HEK293 (cell line): ENCODE data around the gene PABPN1L.
"Not testable (repeated sequence)": the region's sequence is repeated elsewhere in the genome, so short reads cannot be mapped to it uniquely, and the experiment has no call there.

Experiments used
- CTCF ChIA-PET: fragments of 350-600 bp; formaldehyde crosslinking; extraction: SDS; loops from one replicate; lab custom pipeline; 2021; ENCODE audit warnings: antibody characterized with exemption; lab: Yijun Ruan, JAX
- POLR2A ChIA-PET: fragments of 300-600 bp; formaldehyde crosslinking; extraction: SDS; loops from one replicate; lab custom pipeline; 2020; ENCODE audit warnings: antibody characterized with exemption, inconsistent platforms; lab: Yijun Ruan, JAX
- H3K27ac ChIP-seq: fragments of 200-500 bp; sonication (Bioruptor generic); 2 replicates; pipeline ENCODE4 v1.5.1; 2014; ENCODE audit warnings: low read depth, low read length, control low read depth, inconsistent platforms; ENCODE audit errors: extremely low read depth
- H3K36me3 ChIP-seq, 2 experiments: fragments of 200-500 bp in 1 of 2; sonication (Bioruptor generic) in 1 of 2; 1 replicate in 1 of 2; 2 replicates in 1 of 2; pipeline ENCODE4 v1.5.1; 2014 to 2017; ENCODE audit warnings: inconsistent platforms in 2 of 2, low read length in 2 of 2; ENCODE audit not compliant: control insufficient read depth in 2 of 2, insufficient read depth in 1 of 2
- H3K4me1 ChIP-seq: fragments of 200-500 bp; sonication (Bioruptor generic); 2 replicates; pipeline ENCODE4 v1.5.1; 2014; ENCODE audit warnings: mild to moderate bottlenecking, low read length, inconsistent platforms; ENCODE audit not compliant: control insufficient read depth, insufficient read depth
- H3K4me3 ChIP-seq: 2 replicates; pipeline ENCODE4 v1.5.1; 2011; ENCODE audit warnings: low read depth, mild to moderate bottlenecking, control low read depth, low read length, moderate library complexity
- H3K9me3 ChIP-seq: fragments of 200-500 bp; sonication (Bioruptor generic); 2 replicates; pipeline ENCODE4 v1.5.1; 2014; ENCODE audit warnings: low read depth, low read length, inconsistent platforms; ENCODE audit not compliant: control insufficient read depth, insufficient read depth
- GLIS2 ChIP-seq: fragments of 450-650 bp; formaldehyde crosslinking; IDR thresholded peaks from 2 replicates; pipeline ENCODE4 v1.5.1; 2016; ENCODE audit warnings: missing biosample characterization, missing genetic modification characterization
- HIC1 ChIP-seq: fragments of 450-650 bp; formaldehyde crosslinking; IDR thresholded peaks from 2 replicates; pipeline ENCODE4 v1.5.1; 2016; ENCODE audit warnings: missing biosample characterization, missing genetic modification characterization
- KLF1 ChIP-seq: fragments of 450-650 bp; formaldehyde crosslinking; IDR thresholded peaks from 2 replicates; pipeline ENCODE4 v1.5.1; 2016; ENCODE audit warnings: missing biosample characterization, missing genetic modification characterization
- KLF8 ChIP-seq: fragments of 450-650 bp; formaldehyde crosslinking; IDR thresholded peaks from 2 replicates; pipeline ENCODE4 v1.5.1; 2016; ENCODE audit warnings: missing biosample characterization, missing genetic modification characterization
- MEIS1 ChIP-seq: sonication (generic); formaldehyde crosslinking; IDR thresholded peaks from 2 replicates; pipeline ENCODE4 v1.8.1; 2022; ENCODE audit warnings: missing genetic modification reagents, mild to moderate bottlenecking, borderline replicate concordance
- SALL2 ChIP-seq: fragments of 450-650 bp; formaldehyde crosslinking; IDR thresholded peaks from 2 replicates; pipeline ENCODE4 v1.5.0; 2017; ENCODE audit warnings: missing biosample characterization, mild to moderate bottlenecking, missing genetic modification characterization, borderline replicate concordance
- WT1 ChIP-seq: fragments of 450-650 bp; formaldehyde crosslinking; IDR thresholded peaks from 2 replicates; pipeline ENCODE4 v1.5.1; 2016; ENCODE audit warnings: missing biosample characterization, missing genetic modification characterization
- ZFP41 ChIP-seq: fragments of 450-650 bp; formaldehyde crosslinking; IDR thresholded peaks from 2 replicates; pipeline ENCODE4 v1.5.1; 2016; ENCODE audit warnings: missing biosample characterization, missing genetic modification characterization, borderline replicate concordance
- ZNF140 ChIP-seq: fragments of 450-650 bp; formaldehyde crosslinking; IDR thresholded peaks from 2 replicates; pipeline ENCODE4 v1.5.1; 2016; ENCODE audit warnings: missing biosample characterization, missing genetic modification characterization
- ZNF2 ChIP-seq: fragments of 450-650 bp; formaldehyde crosslinking; IDR thresholded peaks from 2 replicates; pipeline ENCODE4 v1.5.1; 2016; ENCODE audit warnings: missing biosample characterization, missing genetic modification characterization
- ZNF274 ChIP-seq, 2 experiments: fragments of 200-500 bp in 1 of 2; fragments of 450-650 bp in 1 of 2; sonication (Bioruptor generic) in 1 of 2; formaldehyde crosslinking in 1 of 2; IDR thresholded peaks; 2 replicates each; pipeline versions ENCODE4 v1.5.1 to v1.6.1; 2014 to 2016; ENCODE audit warnings: borderline replicate concordance in 1 of 2, inconsistent platforms in 1 of 2, low read length in 1 of 2, missing biosample characterization in 1 of 2, missing genetic modification characterization in 1 of 2
- ZNF324 ChIP-seq: fragments of 450-650 bp; formaldehyde crosslinking; IDR thresholded peaks from 2 replicates; pipeline ENCODE4 v1.5.1; 2016; ENCODE audit warnings: missing biosample characterization, missing genetic modification characterization
- ZNF510 ChIP-seq: fragments of 450-650 bp; formaldehyde crosslinking; IDR thresholded peaks from 2 replicates; pipeline ENCODE4 v1.5.1; 2018; ENCODE audit warnings: mild to moderate bottlenecking, missing genetic modification characterization, missing biosample characterization; ENCODE audit not compliant: insufficient replicate concordance
- ZNF626 ChIP-seq: fragments of 450-650 bp; sonication (Bioruptor Pico); formaldehyde crosslinking; IDR thresholded peaks from 2 replicates; pipeline ENCODE4 v1.5.1; 2018; ENCODE audit warnings: missing biosample characterization, missing genetic modification characterization, inconsistent platforms
- ZNF639 ChIP-seq: fragments of 450-650 bp; formaldehyde crosslinking; IDR thresholded peaks from 2 replicates; pipeline ENCODE4 v1.5.1; 2016; ENCODE audit warnings: missing biosample characterization, missing genetic modification characterization
- ZNF654 ChIP-seq: fragments of 450-650 bp; formaldehyde crosslinking; IDR thresholded peaks from 2 replicates; pipeline ENCODE4 v1.5.1; 2016; ENCODE audit warnings: low read depth, missing biosample characterization, missing genetic modification characterization
- ZNF670 ChIP-seq: fragments of 450-650 bp; formaldehyde crosslinking; IDR thresholded peaks from 2 replicates; pipeline ENCODE4 v1.5.1; 2016; ENCODE audit warnings: missing biosample characterization, missing genetic modification characterization, low read depth
- ZNF701 ChIP-seq: fragments of 450-650 bp; formaldehyde crosslinking; IDR thresholded peaks from 2 replicates; pipeline ENCODE4 v1.5.1; 2016; ENCODE audit warnings: missing biosample characterization, missing genetic modification characterization
- ZNF777 ChIP-seq: fragments of 450-650 bp; formaldehyde crosslinking; IDR thresholded peaks from 2 replicates; pipeline ENCODE4 v1.5.1; 2017; ENCODE audit warnings: missing biosample characterization, missing genetic modification characterization, borderline replicate concordance
- ZNF843 ChIP-seq: fragments of 450-650 bp; formaldehyde crosslinking; IDR thresholded peaks from 2 replicates; pipeline ENCODE4 v1.5.1; 2016; ENCODE audit warnings: missing biosample characterization, missing genetic modification characterization
- ZSCAN23 ChIP-seq: fragments of 450-650 bp; formaldehyde crosslinking; IDR thresholded peaks from 2 replicates; pipeline ENCODE4 v1.5.1; 2016; ENCODE audit warnings: missing biosample characterization, missing genetic modification characterization

The PABPN1L gene

GRCh38 chr16:88889702-88890352 lies 23.4 kb upstream of the PABPN1L start:
- H3K4me1 ChIP-seq: not testable (repeated sequence)
- 0 out of 2 replicates have a peak, but pooled peaks have one; percentile 17 for TF ChIP-seq WT1 (tag by site-specific recombination)
- TF ChIP-seq, all 188 proteins: peak for 1; not testable (repeated sequence) for 187
- H3K36me3 ChIP-seq, H3K4me3 ChIP-seq, H3K27ac ChIP-seq, H3K9me3 ChIP-seq, POLR2A ChIA-PET: not testable (repeated sequence)
- CTCF ChIA-PET: interaction anchor here (0.6 kb wide), 1 partner anchor 18 kb away, joined by 3 read pairs; no protein-coding TSS in a partner anchor

- no peaks in the 10 kb centered on the region for H3K4me1 ChIP-seq
- H3K9me3 ChIP-seq: no peaks in the 10 kb centered on the region
- POLR2A ChIA-PET: no interaction called here
- TF ChIP-seq KLF1 (tag by site-specific recombination) (peak; percentile 45; the same call in 1 of the 2 replicates), ZNF701 (tag by site-specific recombination) (no peak), ZNF843 (tag by site-specific recombination) (no peak), ZSCAN23 (tag by site-specific recombination) (no peak), SALL2 (no peak), ZNF626 (tag by site-specific recombination) (no peak), KLF8 (tag by site-specific recombination) (peak; percentile 59; the same call in 1 of the 2 replicates), MEIS1 (no peak), ZNF2 (tag by site-specific recombination) (no peak), WT1 (tag by site-specific recombination) (no peak), ZFP41 (tag by site-specific recombination) (no peak)
- H3K36me3 ChIP-seq: no peaks in the 10 kb centered on the region
- CTCF ChIA-PET: no interaction called here
- H3K27ac ChIP-seq: no peak overlapping the region
- no peak overlapping the region for H3K4me3 ChIP-seq
Observed at GRCh38 chr16:88888461-88889387, 22.3 kb upstream of the PABPN1L start.

GRCh38 chr16:88888057-88888456 lies 21.6 kb upstream of the PABPN1L start:
- H3K4me3 ChIP-seq: no peak overlapping the region
- peak; percentile 14; the same call in 1 of the 2 replicates for TF ChIP-seq KLF8 (tag by site-specific recombination)
- no peak for TF ChIP-seq ZNF654 (tag by site-specific recombination)
- no peak for TF ChIP-seq ZNF777
- no peak for TF ChIP-seq ZNF670
- 0 out of 2 replicates have a peak, but pooled peaks have one; percentile 17 for TF ChIP-seq GLIS2 (tag by site-specific recombination)
- TF ChIP-seq, all 188 proteins: peak for 2
- no peaks in the 10 kb centered on the region for H3K36me3 ChIP-seq
- no peak overlapping the region for H3K27ac ChIP-seq
- POLR2A ChIA-PET: no interaction called here
- no peaks in the 10 kb centered on the region for H3K9me3 ChIP-seq
- CTCF ChIA-PET: interaction anchor here (0.7 kb wide), 1 partner anchor 1349 kb away, joined by 3 read pairs; no protein-coding TSS in a partner anchor
- no peaks in the 10 kb centered on the region for H3K4me1 ChIP-seq

GRCh38 chr16:88886845-88887521 lies 20.5 kb upstream of the PABPN1L start:
- no peak overlapping the region for H3K27ac ChIP-seq
- no peaks in the 10 kb centered on the region for H3K9me3 ChIP-seq
- H3K4me3 ChIP-seq: no peak overlapping the region
- CTCF ChIA-PET: no interaction called here
- POLR2A ChIA-PET: no interaction called here
- no peaks in the 10 kb centered on the region for H3K4me1 ChIP-seq
- H3K36me3 ChIP-seq: no peaks in the 10 kb centered on the region
- TF ChIP-seq ZNF510 (tag by site-specific recombination) (no peak), ZNF140 (tag by site-specific recombination) (no peak), HIC1 (tag by site-specific recombination) (no peak), ZNF324 (no peak), ZNF639 (tag by site-specific recombination) (no peak), ZNF274 (IDR thresholded peaks at IDR 0.05; ENCODE audit: low read length) (no peak), ZNF274 (tag by site-specific recombination; IDR thresholded peaks at IDR 0.05; ENCODE audit: borderline replicate concordance) (no peak)
